WTC11 (cell line): Measurements from ENCODE around the gene BMF. TPM values are rescaled to one million over a fixed set of nuclear protein-coding genes. Genes with fewer than 3 reads are reported as not detected.

ENCODE experiments used
- ATF1 ChIP-seq: sonication (generic); formaldehyde crosslinking; IDR thresholded peaks from 2 replicates; pipeline ENCODE4 v1.8.1; 2023; ENCODE audit warnings: mild to moderate bottlenecking, moderate library complexity, missing genetic modification reagents
- ATF2 ChIP-seq: sonication (generic); formaldehyde crosslinking; IDR thresholded peaks from 2 replicates; pipeline ENCODE4 v1.8.1; 2022; ENCODE audit warnings: low read depth, missing genetic modification reagents, borderline replicate concordance
- CREM ChIP-seq: sonication (generic); formaldehyde crosslinking; IDR thresholded peaks from 2 replicates; pipeline ENCODE4 v1.8.1; 2022; ENCODE audit warnings: mild to moderate bottlenecking, missing genetic modification reagents, moderate library complexity
- ELF4 ChIP-seq: sonication (generic); formaldehyde crosslinking; IDR thresholded peaks from 2 replicates; pipeline ENCODE4 v1.8.1; 2022; ENCODE audit warnings: low read depth, mild to moderate bottlenecking, moderate library complexity, missing genetic modification reagents
- EMX1 ChIP-seq: fragments of 250-450 bp; sonication (Bioruptor Pico); IDR thresholded peaks from 2 replicates; pipeline ENCODE4 v1.8.0; 2021; ENCODE audit warnings: mild to moderate bottlenecking
- FOXJ3 ChIP-seq: sonication (generic); formaldehyde crosslinking; IDR thresholded peaks from 2 replicates; pipeline ENCODE4 v1.9.0; 2021; ENCODE audit warnings: missing genetic modification reagents, mild to moderate bottlenecking, borderline replicate concordance
- FOXK1 ChIP-seq: sonication (generic); formaldehyde crosslinking; IDR thresholded peaks from 2 replicates; pipeline ENCODE4 v1.8.0; 2022; ENCODE audit warnings: mild to moderate bottlenecking, moderate library complexity, missing genetic modification reagents
- KAT7 ChIP-seq: sonication (generic); formaldehyde crosslinking; IDR thresholded peaks from 2 replicates; pipeline ENCODE4 v1.8.1; 2023; ENCODE audit warnings: missing genetic modification reagents, mild to moderate bottlenecking, borderline replicate concordance
- NFATC4 ChIP-seq: fragments of 250-450 bp; sonication (Bioruptor Pico); IDR thresholded peaks from 2 replicates; pipeline ENCODE4 v1.9.0; 2021; ENCODE audit warnings: mild to moderate bottlenecking
- NFE2L1 ChIP-seq: sonication (generic); formaldehyde crosslinking; IDR thresholded peaks from 2 replicates; pipeline ENCODE4 v1.8.1; 2023; ENCODE audit warnings: missing genetic modification reagents
- NFYB ChIP-seq: sonication (generic); formaldehyde crosslinking; conservative IDR thresholded peaks from 2 replicates; pipeline ENCODE4 v1.8.0; 2022; ENCODE audit warnings: low read depth, missing genetic modification reagents
- NR2C2 ChIP-seq: sonication (generic); formaldehyde crosslinking; IDR thresholded peaks from 2 replicates; pipeline ENCODE4 v1.8.0; 2022; ENCODE audit warnings: mild to moderate bottlenecking, missing genetic modification reagents
- NR3C1 ChIP-seq: sonication (generic); formaldehyde crosslinking; conservative IDR thresholded peaks from 2 replicates; pipeline ENCODE4 v1.8.1; 2023; ENCODE audit warnings: low read depth, mild to moderate bottlenecking, missing genetic modification reagents
- PRRX2 ChIP-seq: fragments of 250-450 bp; sonication (Bioruptor Pico); IDR thresholded peaks from 2 replicates; pipeline ENCODE4 v1.8.0; 2021; ENCODE audit warnings: mild to moderate bottlenecking
- RORB ChIP-seq: fragments of 250-450 bp; sonication (Bioruptor Pico); IDR thresholded peaks from 2 replicates; pipeline ENCODE4 v1.9.0; 2021; ENCODE audit warnings: mild to moderate bottlenecking
- SMAD3 ChIP-seq: sonication (generic); formaldehyde crosslinking; IDR thresholded peaks from 2 replicates; pipeline ENCODE4 v1.8.0; 2022; ENCODE audit warnings: missing genetic modification reagents, mild to moderate bottlenecking, borderline replicate concordance
- SP1 ChIP-seq: sonication (generic); formaldehyde crosslinking; conservative IDR thresholded peaks from 2 replicates; pipeline ENCODE4 v1.8.1; 2022; ENCODE audit warnings: missing genetic modification reagents
- TCF7 ChIP-seq: sonication (generic); formaldehyde crosslinking; IDR thresholded peaks from 2 replicates; pipeline ENCODE4 v1.8.0; 2022; ENCODE audit warnings: mild to moderate bottlenecking, low read depth, missing genetic modification reagents, moderate library complexity
- USF2 ChIP-seq: sonication (generic); formaldehyde crosslinking; IDR thresholded peaks from 2 replicates; pipeline ENCODE4 v1.8.1; 2023; ENCODE audit warnings: mild to moderate bottlenecking, missing genetic modification reagents, moderate library complexity
- ZNF423 ChIP-seq: fragments of 250-450 bp; sonication (Bioruptor Pico); IDR thresholded peaks from 2 replicates; pipeline ENCODE4 v2.1.2; 2022; ENCODE audit warnings: mild to moderate bottlenecking, moderate library complexity
- ZNF425 ChIP-seq: fragments of 250-450 bp; sonication (Bioruptor Pico); conservative IDR thresholded peaks from 2 replicates; pipeline ENCODE4 v1.9.0; 2021; ENCODE audit warnings: mild to moderate bottlenecking
- ZSCAN18 ChIP-seq: fragments of 250-450 bp; sonication (Bioruptor Pico); IDR thresholded peaks from 2 replicates; pipeline ENCODE4 v2.1.2; 2022; ENCODE audit warnings: mild to moderate bottlenecking, moderate library complexity
- total RNA-seq: library from RNA; stranded (reverse); gene quantifications from 3 replicates; pipeline ENCODE4 v1.2.3, GENCODE V29; 2021
- TF ChIP-seq, protein P1 (sequence below): sonication (generic); formaldehyde crosslinking; IDR thresholded peaks from 2 replicates; pipeline ENCODE4 v1.8.1; 2023; ENCODE audit warnings: mild to moderate bottlenecking, missing genetic modification reagents
- TF ChIP-seq, protein P2 (sequence below): sonication (generic); formaldehyde crosslinking; IDR thresholded peaks from 2 replicates; pipeline ENCODE4 v1.8.0; 2023; ENCODE audit warnings: mild to moderate bottlenecking, missing genetic modification reagents
- TF ChIP-seq, protein P3 (sequence below): sonication (generic); formaldehyde crosslinking; IDR thresholded peaks from 2 replicates; pipeline ENCODE4 v1.8.0; 2022; ENCODE audit warnings: mild to moderate bottlenecking, missing genetic modification reagents
- TF ChIP-seq, protein P4 (sequence below): sonication (generic); formaldehyde crosslinking; IDR thresholded peaks from 2 replicates; pipeline ENCODE4 v1.8.1; 2023; ENCODE audit warnings: mild to moderate bottlenecking, missing genetic modification reagents

BMF gene
- total RNA-seq, 1 experiment from 2014 or later: 36.9 TPM

DNA sequence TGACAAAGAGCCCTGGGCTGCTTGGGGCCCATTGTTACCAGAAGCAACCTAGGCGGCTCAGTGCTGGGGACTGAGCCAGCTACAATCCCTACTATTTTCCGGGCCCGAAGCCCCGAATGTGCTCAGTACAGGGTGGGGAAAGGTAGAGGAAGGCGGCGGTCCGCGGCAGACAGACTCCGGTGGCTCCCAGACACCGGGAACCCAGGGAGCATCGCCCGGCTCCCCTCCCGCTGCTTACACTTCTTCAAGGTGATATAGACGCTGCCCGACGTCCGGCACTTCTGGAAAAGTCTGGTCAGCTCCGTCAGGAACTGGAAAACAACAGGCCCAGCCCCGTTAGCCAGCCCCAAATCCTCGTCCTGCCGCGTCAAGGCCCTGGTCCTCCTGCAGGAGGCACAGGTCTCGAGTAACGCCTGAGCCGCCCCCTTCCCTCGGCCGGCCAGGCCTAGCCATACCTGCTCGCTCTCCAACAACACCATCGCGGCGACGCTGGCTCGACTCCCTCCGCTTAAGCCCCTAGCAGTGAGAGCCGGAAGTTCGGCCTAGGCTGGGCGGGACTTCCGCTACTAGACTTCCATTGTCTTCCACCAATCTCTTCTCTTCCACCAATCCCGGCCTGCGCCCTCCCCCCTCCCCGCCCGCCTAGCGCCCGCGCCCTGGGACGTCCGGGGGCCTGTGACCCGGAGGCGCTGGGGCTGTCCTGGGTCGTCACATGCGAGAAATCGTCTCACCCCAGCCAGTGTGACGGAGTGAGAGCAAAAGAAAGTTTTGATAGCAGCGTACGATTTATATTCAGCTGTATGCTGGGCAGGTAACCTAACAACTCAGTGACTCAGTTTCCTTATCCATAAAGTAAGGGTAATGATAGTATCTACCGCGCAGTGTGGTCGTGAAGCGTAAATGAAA lies 69.8 kb downstream of the BMF start, which contains the start of gene SRP14 (continued):
- TF ChIP-seq NFYB (CRISPR knock-in tag) (peak; percentile 60; the same call in 1 of the 2 replicates), ZSCAN18 (CRISPR knock-in tag) (peak; percentile 17; the same call in 1 of the 2 replicates), EMX1 (CRISPR knock-in tag) (no peak), TCF7 (CRISPR knock-in tag) (no peak), NFATC4 (no peak), FOXK1 (CRISPR knock-in tag) (peak; percentile 74; the same call in 1 of the 2 replicates), SP1 (CRISPR knock-in tag) (peak; percentile 74), NFE2L1 (CRISPR knock-in tag) (0 out of 2 replicates have a peak, but pooled peaks have one; percentile 15), CREM (CRISPR knock-in tag) (no peak), KAT7 (CRISPR knock-in tag) (no peak), RORB (no peak), PRRX2 (CRISPR knock-in tag) (no peak), NR3C1 (CRISPR knock-in tag) (no peak), USF2 (no peak), NR2C2 (CRISPR knock-in tag) (no peak), ATF2 (CRISPR knock-in tag) (no peak), ELF4 (no peak), SMAD3 (CRISPR knock-in tag) (no peak), ZNF423 (CRISPR knock-in tag) (no peak; the same call in 1 of the 2 replicates), ATF1 (CRISPR knock-in tag) (no peak), FOXJ3 (CRISPR knock-in tag) (no peak), ZNF425 (CRISPR knock-in tag) (no peak)
- TF ChIP-seq, protein P1, sequence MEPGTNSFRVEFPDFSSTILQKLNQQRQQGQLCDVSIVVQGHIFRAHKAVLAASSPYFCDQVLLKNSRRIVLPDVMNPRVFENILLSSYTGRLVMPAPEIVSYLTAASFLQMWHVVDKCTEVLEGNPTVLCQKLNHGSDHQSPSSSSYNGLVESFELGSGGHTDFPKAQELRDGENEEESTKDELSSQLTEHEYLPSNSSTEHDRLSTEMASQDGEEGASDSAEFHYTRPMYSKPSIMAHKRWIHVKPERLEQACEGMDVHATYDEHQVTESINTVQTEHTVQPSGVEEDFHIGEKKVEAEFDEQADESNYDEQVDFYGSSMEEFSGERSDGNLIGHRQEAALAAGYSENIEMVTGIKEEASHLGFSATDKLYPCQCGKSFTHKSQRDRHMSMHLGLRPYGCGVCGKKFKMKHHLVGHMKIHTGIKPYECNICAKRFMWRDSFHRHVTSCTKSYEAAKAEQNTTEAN: 0 out of 2 replicates have a peak, but pooled peaks have one; percentile 41
- TF ChIP-seq, protein P2, sequence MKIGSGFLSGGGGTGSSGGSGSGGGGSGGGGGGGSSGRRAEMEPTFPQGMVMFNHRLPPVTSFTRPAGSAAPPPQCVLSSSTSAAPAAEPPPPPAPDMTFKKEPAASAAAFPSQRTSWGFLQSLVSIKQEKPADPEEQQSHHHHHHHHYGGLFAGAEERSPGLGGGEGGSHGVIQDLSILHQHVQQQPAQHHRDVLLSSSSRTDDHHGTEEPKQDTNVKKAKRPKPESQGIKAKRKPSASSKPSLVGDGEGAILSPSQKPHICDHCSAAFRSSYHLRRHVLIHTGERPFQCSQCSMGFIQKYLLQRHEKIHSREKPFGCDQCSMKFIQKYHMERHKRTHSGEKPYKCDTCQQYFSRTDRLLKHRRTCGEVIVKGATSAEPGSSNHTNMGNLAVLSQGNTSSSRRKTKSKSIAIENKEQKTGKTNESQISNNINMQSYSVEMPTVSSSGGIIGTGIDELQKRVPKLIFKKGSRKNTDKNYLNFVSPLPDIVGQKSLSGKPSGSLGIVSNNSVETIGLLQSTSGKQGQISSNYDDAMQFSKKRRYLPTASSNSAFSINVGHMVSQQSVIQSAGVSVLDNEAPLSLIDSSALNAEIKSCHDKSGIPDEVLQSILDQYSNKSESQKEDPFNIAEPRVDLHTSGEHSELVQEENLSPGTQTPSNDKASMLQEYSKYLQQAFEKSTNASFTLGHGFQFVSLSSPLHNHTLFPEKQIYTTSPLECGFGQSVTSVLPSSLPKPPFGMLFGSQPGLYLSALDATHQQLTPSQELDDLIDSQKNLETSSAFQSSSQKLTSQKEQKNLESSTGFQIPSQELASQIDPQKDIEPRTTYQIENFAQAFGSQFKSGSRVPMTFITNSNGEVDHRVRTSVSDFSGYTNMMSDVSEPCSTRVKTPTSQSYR: 0 out of 2 replicates have a peak, but pooled peaks have one; percentile 16
- TF ChIP-seq, protein P3, sequence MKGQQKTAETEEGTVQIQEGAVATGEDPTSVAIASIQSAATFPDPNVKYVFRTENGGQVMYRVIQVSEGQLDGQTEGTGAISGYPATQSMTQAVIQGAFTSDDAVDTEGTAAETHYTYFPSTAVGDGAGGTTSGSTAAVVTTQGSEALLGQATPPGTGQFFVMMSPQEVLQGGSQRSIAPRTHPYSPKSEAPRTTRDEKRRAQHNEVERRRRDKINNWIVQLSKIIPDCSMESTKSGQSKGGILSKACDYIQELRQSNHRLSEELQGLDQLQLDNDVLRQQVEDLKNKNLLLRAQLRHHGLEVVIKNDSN: peak; percentile 26
- TF ChIP-seq, protein P4, sequence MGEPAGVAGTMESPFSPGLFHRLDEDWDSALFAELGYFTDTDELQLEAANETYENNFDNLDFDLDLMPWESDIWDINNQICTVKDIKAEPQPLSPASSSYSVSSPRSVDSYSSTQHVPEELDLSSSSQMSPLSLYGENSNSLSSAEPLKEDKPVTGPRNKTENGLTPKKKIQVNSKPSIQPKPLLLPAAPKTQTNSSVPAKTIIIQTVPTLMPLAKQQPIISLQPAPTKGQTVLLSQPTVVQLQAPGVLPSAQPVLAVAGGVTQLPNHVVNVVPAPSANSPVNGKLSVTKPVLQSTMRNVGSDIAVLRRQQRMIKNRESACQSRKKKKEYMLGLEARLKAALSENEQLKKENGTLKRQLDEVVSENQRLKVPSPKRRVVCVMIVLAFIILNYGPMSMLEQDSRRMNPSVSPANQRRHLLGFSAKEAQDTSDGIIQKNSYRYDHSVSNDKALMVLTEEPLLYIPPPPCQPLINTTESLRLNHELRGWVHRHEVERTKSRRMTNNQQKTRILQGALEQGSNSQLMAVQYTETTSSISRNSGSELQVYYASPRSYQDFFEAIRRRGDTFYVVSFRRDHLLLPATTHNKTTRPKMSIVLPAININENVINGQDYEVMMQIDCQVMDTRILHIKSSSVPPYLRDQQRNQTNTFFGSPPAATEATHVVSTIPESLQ (CRISPR knock-in tag): no peak
